ENCODE measurements around the gene EYA3.

Gene EYA3

DNA sequence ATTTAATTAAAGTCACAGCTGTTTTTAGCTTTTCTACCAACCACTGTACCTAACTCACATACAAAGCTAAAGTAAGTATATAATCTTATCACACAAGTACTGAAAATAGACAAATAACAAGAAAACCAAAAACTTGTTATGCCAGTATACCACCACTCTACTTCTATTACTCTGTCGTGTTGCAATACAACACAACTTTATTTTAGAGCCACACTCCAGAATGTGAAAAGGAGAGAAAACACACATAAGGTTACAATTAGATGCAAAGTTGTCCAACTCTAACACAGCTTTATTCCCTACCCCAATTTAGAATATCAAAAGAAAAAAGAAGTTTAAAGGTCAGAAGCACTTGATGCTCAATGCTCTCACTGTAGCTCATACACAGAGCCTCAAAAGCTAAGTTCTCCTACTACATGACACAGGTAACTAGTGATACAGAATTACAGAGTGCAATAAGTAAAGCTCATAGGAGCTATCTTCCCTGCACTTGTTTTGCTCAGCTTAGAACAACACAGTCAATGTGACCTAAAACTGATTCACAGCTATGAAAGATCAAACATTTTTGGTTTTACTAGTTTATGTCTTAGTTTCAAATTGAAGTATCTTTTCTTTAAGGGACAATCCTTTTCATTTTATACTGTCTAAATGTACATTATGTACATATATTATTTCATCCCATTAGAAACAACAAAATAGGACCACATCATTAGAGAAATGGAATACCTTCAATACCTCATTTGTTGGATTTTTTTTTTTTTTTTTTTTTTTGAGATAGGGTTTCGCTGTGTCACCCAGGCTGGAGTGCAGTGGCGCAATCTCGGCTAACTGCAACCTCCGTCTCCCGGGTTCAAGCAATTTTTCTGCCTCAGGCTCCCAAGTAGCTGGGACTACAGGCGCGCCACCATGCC is 29.2 kb downstream of the EYA3 start:
- TF ChIP-seq, protein P1, sequence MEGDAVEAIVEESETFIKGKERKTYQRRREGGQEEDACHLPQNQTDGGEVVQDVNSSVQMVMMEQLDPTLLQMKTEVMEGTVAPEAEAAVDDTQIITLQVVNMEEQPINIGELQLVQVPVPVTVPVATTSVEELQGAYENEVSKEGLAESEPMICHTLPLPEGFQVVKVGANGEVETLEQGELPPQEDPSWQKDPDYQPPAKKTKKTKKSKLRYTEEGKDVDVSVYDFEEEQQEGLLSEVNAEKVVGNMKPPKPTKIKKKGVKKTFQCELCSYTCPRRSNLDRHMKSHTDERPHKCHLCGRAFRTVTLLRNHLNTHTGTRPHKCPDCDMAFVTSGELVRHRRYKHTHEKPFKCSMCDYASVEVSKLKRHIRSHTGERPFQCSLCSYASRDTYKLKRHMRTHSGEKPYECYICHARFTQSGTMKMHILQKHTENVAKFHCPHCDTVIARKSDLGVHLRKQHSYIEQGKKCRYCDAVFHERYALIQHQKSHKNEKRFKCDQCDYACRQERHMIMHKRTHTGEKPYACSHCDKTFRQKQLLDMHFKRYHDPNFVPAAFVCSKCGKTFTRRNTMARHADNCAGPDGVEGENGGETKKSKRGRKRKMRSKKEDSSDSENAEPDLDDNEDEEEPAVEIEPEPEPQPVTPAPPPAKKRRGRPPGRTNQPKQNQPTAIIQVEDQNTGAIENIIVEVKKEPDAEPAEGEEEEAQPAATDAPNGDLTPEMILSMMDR (IDR thresholded peaks at IDR 0.05; ENCODE audit: insufficient read depth, low read length, missing control alignments), result no peak

GRCh38 chr1:28058168-28058567 is 30.2 kb downstream of the EYA3 start:
- TF ChIP-seq, protein P1 (IDR thresholded peaks at IDR 0.05; ENCODE audit: insufficient read depth, low read length, missing control alignments), result no peak
- ChIA-PET POLR2A (no interaction called here), CTCF (interaction anchor here (0.9 to 1.2 kb wide), 2 partner anchors 33 to 191 kb away, joined by 3 read pairs; no protein-coding TSS in a partner anchor)
- H3K4me3 ChIP-seq (ENCODE audit: low read depth, low read length), result no peak overlapping the region
- no peak for DNase-seq (ENCODE audit: low read depth, low spot score)

More for the DNA sequence above, 29.2 kb downstream of the EYA3 start:
- H3K4me3 ChIP-seq (ENCODE audit: low read depth, low read length), result no peak overlapping the region
- POLR2A ChIA-PET, result no interaction called here
- CTCF ChIA-PET, result interaction anchor here (1.2 kb wide), 1 partner anchor 190 kb away, joined by 3 read pairs; no protein-coding TSS in a partner anchor
- no peak for DNase-seq (ENCODE audit: low read depth, low spot score)

DNA sequence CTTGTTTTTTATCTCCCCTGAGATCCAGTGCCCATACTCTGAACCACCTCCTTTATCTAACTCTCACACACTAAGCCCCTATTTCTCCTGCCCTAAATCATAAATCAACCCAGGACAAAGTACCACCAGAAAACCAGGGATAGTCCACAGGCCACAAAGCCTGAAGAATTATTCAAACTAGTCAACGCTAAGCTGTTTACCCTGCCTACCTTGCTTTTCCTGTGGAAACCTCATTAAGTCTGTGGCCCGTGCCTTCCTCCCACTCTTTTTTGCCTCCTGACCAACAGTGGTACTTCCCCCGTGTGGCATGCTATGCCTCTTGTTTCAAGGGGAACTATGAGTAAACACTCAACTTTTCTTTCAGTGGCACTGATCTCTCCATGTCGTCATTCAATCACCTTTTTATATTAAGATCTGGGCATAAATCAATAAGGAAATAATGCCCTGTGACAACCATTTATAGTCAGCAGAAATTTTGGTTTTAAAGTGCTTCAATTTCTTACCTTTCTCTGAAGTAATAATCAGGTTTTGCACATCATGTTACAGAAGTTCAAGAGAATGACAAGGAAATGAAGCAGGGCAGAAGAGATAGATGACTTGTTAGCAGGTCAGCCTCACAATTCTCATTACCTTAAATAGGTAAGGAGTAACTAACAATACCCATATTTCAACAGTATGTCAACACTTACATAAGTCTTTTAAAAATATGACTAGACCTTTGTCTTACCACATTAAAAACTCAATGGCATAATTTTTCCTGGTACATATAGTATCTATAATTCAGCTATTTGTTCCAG is 32.1 kb downstream of the EYA3 start:
- POLR2A ChIA-PET, result no interaction called here
- CTCF ChIA-PET, result no interaction called here
- TF ChIP-seq, protein P1 (IDR thresholded peaks at IDR 0.05; ENCODE audit: insufficient read depth, low read length, missing control alignments), result no peak
- DNase-seq (ENCODE audit: low read depth, low spot score), result no peak
- H3K4me3 ChIP-seq (ENCODE audit: low read depth, low read length), result no peak overlapping the region

DNA sequence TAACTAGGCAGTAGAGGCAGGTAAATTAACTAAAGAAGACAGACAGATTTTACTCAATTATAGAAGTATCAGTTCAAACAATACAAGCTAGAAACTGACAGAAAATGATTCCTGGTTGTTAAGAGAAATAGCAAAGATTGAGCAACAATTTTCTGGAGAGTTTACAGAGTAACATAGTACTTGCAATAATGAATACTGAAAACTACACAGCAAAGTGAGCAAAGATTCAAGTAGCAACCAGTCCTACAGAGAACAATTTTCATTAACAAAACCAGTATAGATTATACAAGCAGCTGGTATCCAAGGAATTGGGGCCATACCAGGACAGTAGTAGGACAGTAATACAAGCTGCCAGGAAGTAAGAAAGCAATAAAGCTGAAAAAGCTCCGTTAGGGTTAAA is 37.6 kb downstream of the EYA3 start:
- TF ChIP-seq, protein P1 (IDR thresholded peaks at IDR 0.05; ENCODE audit: insufficient read depth, low read length, missing control alignments), result no peak
- POLR2A ChIA-PET, result no interaction called here
- CTCF ChIA-PET, result interaction anchor here (1.3 to 1.6 kb wide), 2 partner anchors 14 to 41 kb away, joined by 3 read pairs; no protein-coding TSS in a partner anchor
- no peak overlapping the region for H3K4me3 ChIP-seq (ENCODE audit: low read depth, low read length)
- no peak for DNase-seq (ENCODE audit: low read depth, low spot score)

GRCh38 chr1:28046716-28047115 is 41.7 kb downstream of the EYA3 start:
- ChIA-PET POLR2A (no interaction called here), CTCF (no interaction called here)
- no peak for DNase-seq (ENCODE audit: low read depth, low spot score)
- TF ChIP-seq, protein P1 (IDR thresholded peaks at IDR 0.05; ENCODE audit: insufficient read depth, low read length, missing control alignments), result no peak
- H3K4me3 ChIP-seq (ENCODE audit: low read depth, low read length), result no peak overlapping the region

- no peak for DNase-seq (ENCODE audit: low read depth, low spot score)
- no peak overlapping the region for H3K4me3 ChIP-seq (ENCODE audit: low read depth, low read length)
- ChIA-PET POLR2A (no interaction called here), CTCF (no interaction called here)
- TF ChIP-seq, protein P1 (IDR thresholded peaks at IDR 0.05; ENCODE audit: insufficient read depth, low read length, missing control alignments), result no peak
These were observed 42.6 kb downstream of the EYA3 start for GRCh38 chr1:28045777-28046176.

All from AG04449 (cell line).